ENCODE measurements around the gene HBM.
"Not testable (repeated sequence)": the region's sequence is repeated elsewhere in the genome, so short reads cannot be mapped to it uniquely, and the experiment has no call there.

The HBM gene

GRCh38 chr16:146646-147045 lies 19.1 kb upstream of the HBM start:
- no peak for DNase-seq (ENCODE audit: low spot score)

DNA sequence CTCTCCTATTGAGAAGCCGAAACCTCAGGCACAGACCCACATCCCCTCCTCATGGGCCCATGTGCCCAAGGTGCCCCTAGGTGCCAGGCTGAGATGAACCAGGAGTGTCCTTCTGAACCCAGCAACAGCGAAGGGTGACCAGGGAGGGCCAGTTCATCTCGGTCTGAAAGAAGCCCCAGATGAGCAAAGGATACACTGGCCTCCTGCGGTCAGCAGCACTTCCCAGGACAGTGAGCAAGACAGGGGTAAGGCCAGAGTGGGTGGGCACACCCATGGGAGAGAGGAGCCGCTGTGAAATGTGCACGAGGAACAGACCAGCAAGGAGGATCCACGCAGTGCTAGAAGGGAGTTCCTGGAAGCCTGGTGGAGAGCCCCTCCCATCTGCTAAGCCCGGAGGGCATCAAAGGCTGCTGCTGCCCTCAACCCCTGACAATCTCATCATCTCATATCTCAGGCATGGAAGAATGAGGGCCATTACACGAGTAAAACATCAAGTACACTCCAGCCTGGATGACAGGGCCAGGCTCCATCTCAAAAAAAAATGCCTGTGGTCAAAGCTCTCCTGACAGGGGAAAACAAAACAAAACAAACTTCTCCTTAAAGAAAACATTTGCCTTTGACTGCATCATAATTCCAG lies 16.6 kb upstream of the HBM start:
- no peak for DNase-seq (ENCODE audit: low spot score)

GRCh38 chr16:152141-153128 lies 13.3 kb upstream of the HBM start, which contains the start of gene HBZ:
Gene HBZ (plus strand): TSS chr16:152644. CDS start chr16:152910, 266 bp downstream.
- no peak for DNase-seq (ENCODE audit: low spot score)

- DNase-seq (ENCODE audit: low spot score) = not testable (repeated sequence)
These were observed 12.7 kb upstream of the HBM start for GRCh38 chr16:153129-153521.

DNA sequence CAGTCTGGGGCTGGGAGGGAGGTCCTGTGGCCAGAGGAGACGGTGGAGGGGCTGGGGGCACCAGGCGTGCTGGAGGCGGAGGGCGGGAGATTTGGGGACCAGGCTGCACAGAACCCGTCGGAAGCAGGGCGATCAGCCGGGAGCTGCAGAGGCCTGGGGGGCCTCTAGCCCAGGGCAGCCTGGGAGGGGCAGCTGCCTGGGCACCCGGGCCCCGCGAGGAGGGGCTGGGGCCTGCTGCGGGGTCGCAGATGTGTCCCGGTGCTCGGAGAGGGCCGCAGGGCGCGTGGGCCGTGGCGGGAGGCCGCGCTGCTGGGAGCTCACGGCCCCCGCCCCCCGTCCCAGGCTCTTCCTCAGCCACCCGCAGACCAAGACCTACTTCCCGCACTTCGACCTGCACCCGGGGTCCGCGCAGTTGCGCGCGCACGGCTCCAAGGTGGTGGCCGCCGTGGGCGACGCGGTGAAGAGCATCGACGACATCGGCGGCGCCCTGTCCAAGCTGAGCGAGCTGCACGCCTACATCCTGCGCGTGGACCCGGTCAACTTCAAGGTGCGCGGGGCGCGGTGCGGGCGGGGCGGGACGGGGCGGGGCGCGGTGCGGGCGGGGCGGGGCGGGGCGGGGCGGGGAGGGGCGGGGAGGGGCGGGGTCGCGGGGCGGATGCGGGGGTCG lies 12.1 kb upstream of the HBM start:
- DNase-seq (ENCODE audit: low spot score) = not testable (repeated sequence)

- DNase-seq (ENCODE audit: low spot score) = no peak
These were observed 11.4 kb upstream of the HBM start for GRCh38 chr16:154217-155030.

DNA sequence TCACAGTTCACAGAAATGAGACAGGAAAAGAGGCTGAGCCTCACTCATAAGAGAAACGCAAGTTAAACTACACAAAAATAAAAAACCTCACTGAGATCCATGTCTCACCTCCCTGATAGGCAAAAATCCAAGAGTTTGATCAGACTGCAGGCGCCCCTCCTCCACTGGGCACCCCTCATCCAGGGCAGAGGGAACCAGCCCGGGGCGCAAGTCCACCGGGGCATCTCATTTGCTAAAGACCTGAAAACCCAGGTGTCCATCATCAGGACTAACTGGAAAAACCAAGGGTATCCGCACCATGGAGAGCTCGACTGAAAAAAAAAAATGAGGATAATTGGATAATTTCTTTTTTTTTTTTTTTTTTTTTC lies 10.8 kb upstream of the HBM start:
- DNase-seq (ENCODE audit: low spot score) = no peak

- no peak for DNase-seq (ENCODE audit: low spot score)
These were observed 6.5 kb upstream of the HBM start for GRCh38 chr16:159136-159849.

- not testable (repeated sequence) for DNase-seq (ENCODE audit: low spot score)
These were observed 5.5 kb upstream of the HBM start for GRCh38 chr16:160242-160641.

DNA sequence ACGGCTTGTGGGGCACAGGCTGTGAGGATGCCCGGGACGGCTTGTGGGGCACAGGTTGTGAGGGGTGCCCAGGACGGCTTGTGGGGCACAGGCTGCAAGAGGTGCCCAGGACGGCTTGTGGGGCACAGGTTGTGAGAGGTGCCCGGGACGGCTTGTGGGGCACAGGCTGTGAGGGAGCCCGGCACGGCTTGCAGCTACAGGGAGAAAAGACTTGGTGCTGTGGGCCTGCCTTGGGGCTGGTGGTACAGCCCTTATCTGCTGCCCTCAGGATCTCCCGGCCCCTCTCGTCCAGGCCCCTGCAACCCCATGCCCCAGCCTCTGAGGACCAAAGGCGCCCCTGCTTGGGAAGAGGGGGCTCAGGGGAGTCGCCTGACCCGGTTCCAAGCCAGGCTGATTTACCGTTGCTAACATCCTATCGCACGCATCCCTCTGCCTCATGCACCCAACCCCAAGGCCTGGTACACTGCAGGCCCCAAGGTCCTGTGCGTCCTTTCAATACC lies 5.0 kb upstream of the HBM start:
- no peak for DNase-seq (ENCODE audit: low spot score)

DNA sequence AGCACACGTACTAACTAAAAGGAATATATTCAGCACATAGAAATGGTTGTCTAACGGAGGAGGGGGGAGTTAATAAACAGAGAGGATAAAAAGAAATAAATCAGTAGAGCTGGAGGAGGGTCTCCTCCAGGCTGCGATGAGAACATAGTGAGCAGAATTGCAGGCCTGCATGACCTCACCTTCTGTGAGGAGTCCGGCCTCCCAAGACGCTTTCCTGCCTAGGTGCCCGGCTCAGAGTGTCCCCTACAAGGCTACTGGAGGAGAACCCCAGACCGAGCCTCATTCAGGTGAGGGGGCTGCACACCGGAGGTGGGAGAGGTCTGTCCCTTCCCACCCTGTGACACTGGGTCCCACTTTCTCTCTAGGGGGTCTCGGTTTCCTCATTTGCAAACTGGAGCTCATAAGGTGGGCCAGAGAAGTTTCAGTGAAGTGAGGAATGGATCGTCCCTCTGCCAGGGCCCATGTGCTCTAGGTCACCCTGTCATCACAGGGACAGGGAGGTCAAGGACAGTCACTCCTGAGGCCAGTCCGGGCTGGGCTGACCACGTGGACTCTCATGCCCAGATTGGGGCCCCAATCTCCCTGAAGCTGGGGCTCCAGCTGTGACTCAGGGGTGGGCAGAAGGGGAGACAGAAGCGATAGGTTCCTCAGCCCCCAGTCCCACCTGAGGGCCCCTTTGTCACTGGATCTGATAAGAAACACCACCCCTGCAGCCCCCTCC lies 3.3 kb upstream of the HBM start:
- DNase-seq (ENCODE audit: low spot score) = no peak

- DNase-seq (ENCODE audit: low spot score) = not testable (repeated sequence)
These were observed 2.6 kb upstream of the HBM start for GRCh38 chr16:163139-163538.

DNA sequence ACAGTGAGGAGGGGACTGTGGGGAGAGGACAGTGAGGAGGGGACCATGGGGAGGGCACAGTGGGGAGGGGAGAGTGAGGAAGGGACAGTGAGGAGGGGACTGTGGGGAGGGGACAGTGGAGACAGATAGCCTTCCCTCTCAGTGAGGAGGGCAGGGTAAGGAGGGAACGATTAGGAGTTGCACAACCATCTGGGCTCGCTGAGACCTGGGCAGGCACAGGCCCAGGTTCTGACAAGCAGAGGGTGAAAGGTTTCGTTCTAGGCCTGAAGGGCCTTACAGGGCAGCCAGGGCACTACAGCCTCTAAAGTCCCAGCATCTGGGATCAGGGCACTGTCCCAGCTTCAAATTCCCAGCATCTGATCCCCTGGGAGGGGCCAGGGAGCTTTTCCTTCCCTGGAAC lies 2.1 kb upstream of the HBM start:
- DNase-seq (ENCODE audit: low spot score) = not testable (repeated sequence)

DNA sequence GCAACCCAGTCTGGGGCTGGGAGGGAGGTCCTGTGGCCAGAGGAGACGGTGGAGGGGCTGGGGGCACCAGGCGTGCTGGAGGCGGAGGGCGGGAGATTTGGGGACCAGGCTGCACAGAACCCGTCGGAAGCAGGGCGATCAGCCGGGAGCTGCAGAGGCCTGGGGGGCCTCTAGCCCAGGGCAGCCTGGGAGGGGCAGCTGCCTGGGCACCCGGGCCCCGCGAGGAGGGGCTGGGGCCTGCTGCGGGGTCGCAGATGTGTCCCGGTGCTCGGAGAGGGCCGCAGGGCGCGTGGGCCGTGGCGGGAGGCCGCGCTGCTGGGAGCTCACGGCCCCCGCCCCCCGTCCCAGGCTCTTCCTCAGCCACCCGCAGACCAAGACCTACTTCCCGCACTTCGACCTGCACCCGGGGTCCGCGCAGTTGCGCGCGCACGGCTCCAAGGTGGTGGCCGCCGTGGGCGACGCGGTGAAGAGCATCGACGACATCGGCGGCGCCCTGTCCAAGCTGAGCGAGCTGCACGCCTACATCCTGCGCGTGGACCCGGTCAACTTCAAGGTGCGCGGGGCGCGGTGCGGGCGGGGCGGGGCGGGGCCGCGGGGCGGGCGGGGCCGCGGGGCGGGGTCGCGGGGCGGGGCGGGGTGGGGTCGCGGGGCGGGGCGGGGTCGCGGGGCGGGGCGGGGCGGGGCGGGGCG lies 1.5 kb upstream of the HBM start:
- DNase-seq (ENCODE audit: low spot score) = not testable (repeated sequence)

DNA sequence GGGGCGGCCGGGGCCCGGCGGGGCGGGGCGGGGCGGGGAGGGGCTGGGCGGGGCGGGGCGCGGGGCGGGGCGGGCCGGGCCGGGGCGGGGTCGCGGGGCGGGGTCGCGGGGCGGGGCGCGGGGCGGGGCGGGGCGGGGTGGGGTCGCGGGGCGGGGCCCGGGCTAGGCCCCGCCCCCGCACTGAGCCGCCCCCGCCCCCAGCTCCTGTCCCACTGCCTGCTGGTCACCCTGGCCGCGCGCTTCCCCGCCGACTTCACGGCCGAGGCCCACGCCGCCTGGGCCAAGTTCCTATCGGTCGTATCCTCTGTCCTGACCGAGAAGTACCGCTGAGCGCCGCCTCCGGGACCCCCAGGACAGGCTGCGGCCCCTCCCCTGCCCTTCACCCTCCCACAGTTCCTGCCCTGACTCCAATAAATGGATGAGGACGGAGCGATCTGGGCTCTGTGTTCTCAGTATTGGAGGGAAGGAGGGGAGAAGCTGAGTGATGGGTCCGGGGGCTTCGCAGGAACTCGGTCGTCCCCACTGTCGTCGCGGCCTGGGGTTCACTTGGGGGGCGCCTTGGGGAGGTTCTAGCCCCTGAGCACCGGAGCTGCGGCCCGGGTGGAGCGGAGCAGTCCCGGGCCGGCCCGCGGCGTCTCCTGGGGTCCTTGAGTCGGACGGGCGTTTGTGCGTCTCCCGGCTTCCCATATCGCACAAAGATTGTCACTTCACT lies 795 bp upstream of the HBM start:
- no peak for DNase-seq (ENCODE audit: low spot score)

GRCh38 chr16:166375-167121 lies 770 bp downstream of the HBM start:
- DNase-seq (ENCODE audit: low spot score) = no peak

DNA sequence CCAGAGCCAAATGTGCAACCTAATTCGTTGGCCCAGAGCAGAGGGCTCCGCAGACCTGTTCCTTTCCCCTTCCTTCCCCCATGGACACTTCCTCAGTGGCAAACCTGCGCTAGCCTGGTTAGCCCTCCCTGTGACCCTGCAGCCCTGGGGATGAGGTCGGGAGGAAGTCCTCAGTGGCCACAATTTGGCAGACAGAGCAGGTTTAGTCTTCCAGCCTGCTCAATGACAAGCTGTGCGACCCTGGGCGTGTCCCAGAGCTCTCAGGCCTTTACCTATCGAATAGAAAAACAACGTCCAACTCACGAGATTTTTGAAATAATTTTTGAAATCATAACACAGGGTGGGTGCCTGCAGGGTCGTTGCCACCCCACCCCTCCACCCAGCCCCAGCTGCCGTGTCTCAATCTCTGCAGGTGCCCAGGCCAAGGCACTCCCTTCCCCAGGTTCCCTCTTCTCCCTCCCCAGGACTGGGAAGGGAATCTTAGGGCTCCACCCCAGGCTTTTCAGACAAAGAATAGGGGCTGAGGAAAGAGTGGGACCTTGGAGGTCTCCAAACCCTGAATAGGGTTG lies 1.4 kb downstream of the HBM start:
- no peak for DNase-seq (ENCODE audit: low spot score)

DNA sequence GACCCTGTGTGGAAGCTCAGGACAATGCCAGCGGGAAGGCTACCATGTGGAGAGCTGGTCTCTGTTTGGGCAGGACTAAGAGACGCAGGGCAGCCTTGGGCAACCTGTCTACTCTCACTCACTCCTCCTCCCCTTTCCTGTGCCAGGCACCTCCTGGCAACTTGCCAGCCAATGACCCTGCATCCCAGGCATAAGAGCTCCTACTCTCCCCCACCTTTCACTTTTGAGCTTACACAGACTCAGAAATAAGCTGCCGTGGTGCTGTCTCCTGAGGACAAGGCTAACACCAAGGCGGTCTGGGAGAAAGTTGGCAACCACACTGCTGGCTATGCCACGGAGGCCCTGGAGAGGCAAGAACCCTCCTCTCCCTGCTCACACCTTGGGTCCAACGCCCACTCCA lies 2.6 kb downstream of the HBM start:
- DNase-seq (ENCODE audit: low spot score) = no peak
